ENCODE measurements around the gene SGMS1.

SGMS1 gene

DNA sequence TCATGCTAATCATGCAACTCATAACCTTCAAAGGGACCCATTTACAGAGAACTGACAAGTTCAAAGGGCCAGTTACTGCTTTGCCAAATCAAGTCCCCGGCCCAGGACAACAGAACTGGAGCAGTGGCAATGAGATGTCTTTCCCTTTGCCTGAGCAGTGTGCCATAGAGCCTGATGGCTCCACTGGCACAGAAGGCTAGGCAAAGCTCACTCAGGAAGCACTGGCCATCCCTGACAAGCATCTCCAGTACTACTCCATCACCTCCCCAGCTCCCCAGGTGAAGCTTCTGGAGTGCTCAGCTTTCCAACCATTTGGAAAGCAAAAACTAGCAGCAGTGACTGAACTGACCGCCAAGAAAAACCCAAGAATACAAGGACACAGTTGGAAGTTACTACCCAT, 108.3 kb downstream of the SGMS1 start:
- no peak for TF ChIP-seq ZNF274 (IDR thresholded peaks at IDR 0.05; ENCODE audit: low read depth, low read length)
- TF ChIP-seq YY1 (IDR thresholded peaks at IDR 0.05; ENCODE audit: insufficient read depth, insufficient read length), result no peak
- TF ChIP-seq SUZ12 (IDR thresholded peaks at IDR 0.05; ENCODE audit: extremely low read depth, insufficient read depth, insufficient read length), result no peak
- H3K4me1 ChIP-seq (ENCODE audit: insufficient read depth, insufficient read length), result no peaks in the 10 kb centered on the region
- no peaks in the 10 kb centered on the region for H3K27me3 ChIP-seq (ENCODE audit: insufficient read depth, insufficient read length)
- no peaks in the 10 kb centered on the region for H3K36me3 ChIP-seq (ENCODE audit: insufficient read depth, insufficient read length, low read length)
- no peak overlapping the region for H3K9ac ChIP-seq (ENCODE audit: insufficient read length, low read depth)
- H3K9me3 ChIP-seq (ENCODE audit: insufficient read depth, low read length), result no peaks in the 10 kb centered on the region
- no peak overlapping the region for H3K4me3 ChIP-seq (ENCODE audit: insufficient read length, low read depth)
- no peak for DNase-seq (ENCODE audit: low read depth, low spot score)

DNA sequence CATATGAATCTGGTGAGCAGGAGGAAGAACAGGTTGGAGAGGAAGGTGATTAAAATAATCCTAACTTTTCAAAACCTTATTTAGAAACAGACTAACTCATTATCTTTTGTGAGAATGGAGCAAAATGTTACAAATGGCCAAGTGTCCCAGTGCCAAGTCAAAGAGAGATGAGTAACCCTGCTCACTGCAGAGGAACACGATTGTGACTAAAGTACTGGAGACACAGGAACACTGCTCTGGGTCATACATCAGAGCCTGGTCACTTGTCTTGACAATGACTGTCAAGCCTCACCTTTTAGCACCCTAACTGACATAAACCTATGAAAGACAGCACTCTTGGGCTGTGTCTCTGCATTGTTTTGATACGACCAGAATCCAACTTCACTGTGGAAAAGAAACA, 108.8 kb downstream of the SGMS1 start:
- Histone ChIP-seq H3K4me3 (ENCODE audit: insufficient read length, low read depth) (no peak overlapping the region), H3K36me3 (ENCODE audit: insufficient read depth, insufficient read length, low read length) (no peaks in the 10 kb centered on the region), H3K9me3 (ENCODE audit: insufficient read depth, low read length) (no peaks in the 10 kb centered on the region), H3K27me3 (ENCODE audit: insufficient read depth, insufficient read length) (no peaks in the 10 kb centered on the region), H3K9ac (ENCODE audit: insufficient read length, low read depth) (no peak overlapping the region), H3K4me1 (ENCODE audit: insufficient read depth, insufficient read length) (no peaks in the 10 kb centered on the region)
- TF ChIP-seq ZNF274 (IDR thresholded peaks at IDR 0.05; ENCODE audit: low read depth, low read length) (no peak), YY1 (IDR thresholded peaks at IDR 0.05; ENCODE audit: insufficient read depth, insufficient read length) (no peak), SUZ12 (IDR thresholded peaks at IDR 0.05; ENCODE audit: extremely low read depth, insufficient read depth, insufficient read length) (no peak)
- no peak for DNase-seq (ENCODE audit: low read depth, low spot score)

DNA sequence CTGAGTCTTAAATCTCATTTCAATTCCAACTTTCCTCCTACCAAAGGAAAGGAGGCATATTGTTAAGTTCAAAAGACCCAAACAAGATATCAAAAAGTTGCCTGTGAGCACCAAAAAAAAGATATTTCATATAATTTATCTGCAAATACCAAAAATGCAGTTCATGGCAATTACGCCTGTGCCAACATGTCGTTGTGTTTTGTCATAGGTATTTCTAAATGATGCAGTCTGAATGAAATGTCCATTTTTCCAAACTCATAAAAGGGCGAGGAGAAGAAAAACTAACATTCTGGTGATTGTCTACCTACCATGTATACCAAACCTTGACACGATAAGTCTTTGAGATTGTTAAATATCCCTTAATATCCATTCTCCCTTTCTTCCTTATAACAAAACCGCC, 109.8 kb downstream of the SGMS1 start:
- no peak overlapping the region for H3K4me3 ChIP-seq (ENCODE audit: insufficient read length, low read depth)
- no peak overlapping the region for H3K9ac ChIP-seq (ENCODE audit: insufficient read length, low read depth)
- no peaks in the 10 kb centered on the region for H3K27me3 ChIP-seq (ENCODE audit: insufficient read depth, insufficient read length)
- no peak for DNase-seq (ENCODE audit: low read depth, low spot score)
- no peaks in the 10 kb centered on the region for H3K9me3 ChIP-seq (ENCODE audit: insufficient read depth, low read length)
- no peaks in the 10 kb centered on the region for H3K4me1 ChIP-seq (ENCODE audit: insufficient read depth, insufficient read length)
- H3K36me3 ChIP-seq (ENCODE audit: insufficient read depth, insufficient read length, low read length), result no peaks in the 10 kb centered on the region
- TF ChIP-seq ZNF274 (IDR thresholded peaks at IDR 0.05; ENCODE audit: low read depth, low read length) (no peak), YY1 (IDR thresholded peaks at IDR 0.05; ENCODE audit: insufficient read depth, insufficient read length) (no peak), SUZ12 (IDR thresholded peaks at IDR 0.05; ENCODE audit: extremely low read depth, insufficient read depth, insufficient read length) (no peak)

DNA sequence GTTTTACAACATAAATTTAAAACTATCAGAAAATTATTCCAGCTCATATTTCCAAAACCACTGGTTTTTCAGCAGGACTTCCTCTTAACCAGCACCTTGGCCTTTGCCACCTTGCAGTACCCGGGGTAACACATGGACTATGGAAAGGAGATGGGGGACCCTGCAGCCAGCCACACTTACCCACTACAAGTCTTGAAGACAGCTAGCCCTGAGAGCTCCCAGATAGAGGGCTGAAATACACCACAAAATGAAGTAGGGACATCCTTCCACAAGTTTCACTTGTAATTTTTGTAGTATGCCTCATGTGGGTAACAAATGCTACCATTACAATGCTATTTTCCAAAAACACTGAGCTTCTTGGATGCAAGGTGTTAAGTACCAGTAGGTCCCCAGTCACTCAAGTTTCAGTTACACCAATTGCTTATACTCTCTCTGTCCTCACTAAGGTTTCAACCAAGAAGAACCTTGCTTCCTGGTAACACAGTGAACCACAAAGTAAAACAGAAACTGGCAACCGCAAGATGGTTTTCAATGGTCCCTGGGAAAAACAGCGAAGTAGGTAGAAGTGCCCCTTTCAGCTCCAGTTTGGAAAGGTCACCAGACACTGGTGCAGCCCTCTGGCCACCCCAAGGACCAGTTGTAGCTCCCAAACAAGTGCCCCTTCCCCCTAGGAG, 110.9 kb downstream of the SGMS1 start:
- Histone ChIP-seq H3K9ac (ENCODE audit: insufficient read length, low read depth) (no peak overlapping the region), H3K4me3 (ENCODE audit: insufficient read length, low read depth) (no peak overlapping the region), H3K36me3 (ENCODE audit: insufficient read depth, insufficient read length, low read length) (no peaks in the 10 kb centered on the region), H3K4me1 (ENCODE audit: insufficient read depth, insufficient read length) (no peaks in the 10 kb centered on the region), H3K27me3 (ENCODE audit: insufficient read depth, insufficient read length) (no peaks in the 10 kb centered on the region), H3K9me3 (ENCODE audit: insufficient read depth, low read length) (no peaks in the 10 kb centered on the region)
- no peak for DNase-seq (ENCODE audit: low read depth, low spot score)
- no peak for TF ChIP-seq YY1 (IDR thresholded peaks at IDR 0.05; ENCODE audit: insufficient read depth, insufficient read length)
- no peak for TF ChIP-seq ZNF274 (IDR thresholded peaks at IDR 0.05; ENCODE audit: low read depth, low read length)
- TF ChIP-seq SUZ12 (IDR thresholded peaks at IDR 0.05; ENCODE audit: extremely low read depth, insufficient read depth, insufficient read length), result no peak

DNA sequence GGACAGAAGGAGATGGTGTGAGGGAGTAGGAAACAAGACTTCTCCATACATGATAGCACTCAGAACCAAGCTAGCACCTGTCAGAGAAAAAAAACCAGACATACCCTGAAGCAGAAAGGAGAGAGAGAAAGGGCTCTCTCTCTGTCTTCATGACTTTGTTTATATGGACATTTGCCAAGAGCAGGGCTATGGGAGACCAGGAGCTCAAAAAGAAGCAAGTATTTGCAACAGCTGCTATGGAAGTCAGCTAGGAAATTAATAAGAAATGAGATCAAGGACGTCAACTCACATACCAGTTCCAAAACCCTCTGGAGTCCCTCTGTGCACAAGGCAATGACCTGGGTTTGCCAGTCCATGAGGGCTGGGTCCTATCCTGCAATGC, 111.6 kb downstream of the SGMS1 start:
- Histone ChIP-seq H3K36me3 (ENCODE audit: insufficient read depth, insufficient read length, low read length) (no peaks in the 10 kb centered on the region), H3K9me3 (ENCODE audit: insufficient read depth, low read length) (no peaks in the 10 kb centered on the region), H3K27me3 (ENCODE audit: insufficient read depth, insufficient read length) (no peaks in the 10 kb centered on the region), H3K9ac (ENCODE audit: insufficient read length, low read depth) (no peak overlapping the region), H3K4me3 (ENCODE audit: insufficient read length, low read depth) (no peak overlapping the region), H3K4me1 (ENCODE audit: insufficient read depth, insufficient read length) (no peaks in the 10 kb centered on the region)
- DNase-seq (ENCODE audit: low read depth, low spot score), result no peak
- TF ChIP-seq ZNF274 (IDR thresholded peaks at IDR 0.05; ENCODE audit: low read depth, low read length) (no peak), YY1 (IDR thresholded peaks at IDR 0.05; ENCODE audit: insufficient read depth, insufficient read length) (no peak), SUZ12 (IDR thresholded peaks at IDR 0.05; ENCODE audit: extremely low read depth, insufficient read depth, insufficient read length) (no peak)

DNA sequence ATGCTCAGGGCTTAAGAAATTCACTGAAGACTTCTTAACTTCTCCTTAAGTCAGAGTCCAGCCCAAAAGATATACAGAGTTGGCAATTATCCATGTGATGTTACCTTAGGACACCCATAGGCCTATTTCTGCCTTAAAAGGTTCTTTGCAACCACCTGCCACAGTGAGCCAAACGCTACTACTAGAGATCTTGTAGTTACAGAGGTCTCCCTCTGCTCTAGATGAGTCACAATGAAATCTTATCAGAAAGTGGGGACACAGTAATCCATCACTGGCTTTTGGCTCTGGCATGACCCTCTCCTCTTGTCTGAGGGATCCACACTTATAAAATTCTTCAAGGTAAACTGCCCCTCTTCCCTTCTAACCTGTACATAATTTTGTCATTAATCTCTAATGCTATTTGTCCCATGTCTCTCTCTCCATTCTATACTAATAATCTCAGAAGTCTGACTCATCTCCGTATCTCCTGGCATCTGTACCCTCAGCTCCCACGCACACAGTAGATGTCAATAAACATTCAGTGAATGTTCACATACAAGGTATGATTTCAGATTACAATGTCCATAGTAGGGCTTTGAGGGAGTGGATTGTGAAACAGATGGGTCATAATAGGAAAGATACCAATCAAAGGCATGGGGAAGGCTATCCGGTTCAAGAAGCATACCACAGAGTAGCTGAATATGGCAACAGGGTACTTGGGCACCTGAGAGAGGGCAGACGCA, 112.1 kb downstream of the SGMS1 start:
- no peaks in the 10 kb centered on the region for H3K27me3 ChIP-seq (ENCODE audit: insufficient read depth, insufficient read length)
- H3K4me3 ChIP-seq (ENCODE audit: insufficient read length, low read depth), result no peak overlapping the region
- no peaks in the 10 kb centered on the region for H3K9me3 ChIP-seq (ENCODE audit: insufficient read depth, low read length)
- H3K4me1 ChIP-seq (ENCODE audit: insufficient read depth, insufficient read length), result no peaks in the 10 kb centered on the region
- no peak overlapping the region for H3K9ac ChIP-seq (ENCODE audit: insufficient read length, low read depth)
- H3K36me3 ChIP-seq (ENCODE audit: insufficient read depth, insufficient read length, low read length), result no peaks in the 10 kb centered on the region
- TF ChIP-seq ZNF274 (IDR thresholded peaks at IDR 0.05; ENCODE audit: low read depth, low read length) (no peak), SUZ12 (IDR thresholded peaks at IDR 0.05; ENCODE audit: extremely low read depth, insufficient read depth, insufficient read length) (no peak), YY1 (IDR thresholded peaks at IDR 0.05; ENCODE audit: insufficient read depth, insufficient read length) (no peak)
- no peak for DNase-seq (ENCODE audit: low read depth, low spot score)

Data from NT2/D1 (cell line).